Neutrophil (primary cell): Measurements from ENCODE around the gene FLYWCH2.

Source experiments
- H3K27ac ChIP-seq: fragments of 200-600 bp; sonication (generic); 2 replicates; pipeline ENCODE4 v1.5.1; 2016; ENCODE audit warnings: mild to moderate bottlenecking, moderate library complexity
- H3K27me3 ChIP-seq: fragments of 200-600 bp; sonication (generic); 2 replicates; pipeline ENCODE4 v1.6.0; 2016; ENCODE audit warnings: mild to moderate bottlenecking
- H3K36me3 ChIP-seq: fragments of 200-600 bp; sonication (generic); 2 replicates; pipeline ENCODE4 v1.5.1; 2017
- H3K4me1 ChIP-seq, 2 experiments: fragments of 200-600 bp in 1 of 2; sonication (generic) in 1 of 2; 1 replicate in 1 of 2; 2 replicates in 1 of 2; pipeline versions ENCODE4 v1.5.1 to v1.6.1; 2013 to 2016; ENCODE audit warnings: low read depth in 1 of 2, low read length in 1 of 2, mild to moderate bottlenecking in 1 of 2, moderate library complexity in 1 of 2; ENCODE audit not compliant: control insufficient read depth in 1 of 2, insufficient read depth in 1 of 2
- H3K4me3 ChIP-seq, 2 experiments: fragments of 200-600 bp in 1 of 2; sonication (generic) in 1 of 2; 1 replicate in 1 of 2; 2 replicates in 1 of 2; pipeline ENCODE4 v1.5.1; 2013 to 2016; ENCODE audit warnings: low read depth in 1 of 2, low read length in 1 of 2, mild to moderate bottlenecking in 1 of 2, moderate library complexity in 1 of 2
- H3K9me3 ChIP-seq: fragments of 200-600 bp; sonication (generic); 2 replicates; pipeline ENCODE4 v1.5.1; 2016
- CTCF ChIP-seq: fragments of 200-600 bp; sonication (generic); IDR thresholded peaks from 2 replicates; pipeline ENCODE4 v1.5.1; 2016; ENCODE audit warnings: antibody characterized with exemption

Gene FLYWCH2

GRCh38 chr16:2852731-2853507 lies 30.1 kb upstream of the FLYWCH2 start:
- Histone ChIP-seq H3K27ac (no peak overlapping the region), H3K4me1 (peaks cover 0 to 3% of the 10 kb centered on the region in 2 experiments), H3K9me3 (peaks cover 5% of the 10 kb centered on the region), H3K27me3 (peaks cover 71% of the 10 kb centered on the region), H3K36me3 (no peaks in the 10 kb centered on the region), H3K4me3 (no peak overlapping the region)
- no peak for TF ChIP-seq CTCF

GRCh38 chr16:2853531-2854073 lies 29.4 kb upstream of the FLYWCH2 start:
- TF ChIP-seq CTCF, result no peak
- peaks cover 78% of the 10 kb centered on the region for H3K27me3 ChIP-seq
- H3K9me3 ChIP-seq, result peaks cover 5% of the 10 kb centered on the region
- H3K27ac ChIP-seq, result no peak overlapping the region
- H3K36me3 ChIP-seq, result no peaks in the 10 kb centered on the region
- H3K4me3 ChIP-seq, result no peak overlapping the region
- peaks cover 0 to 9% of the 10 kb centered on the region in 2 experiments for H3K4me1 ChIP-seq

- H3K27me3 ChIP-seq, result peaks cover 78% of the 10 kb centered on the region
- H3K4me1 ChIP-seq, result peaks cover 0 to 9% of the 10 kb centered on the region in 2 experiments
- peaks cover 5% of the 10 kb centered on the region for H3K9me3 ChIP-seq
- no peak overlapping the region for H3K4me3 ChIP-seq
- no peaks in the 10 kb centered on the region for H3K36me3 ChIP-seq
- no peak overlapping the region for H3K27ac ChIP-seq
- peak; percentile 62 for TF ChIP-seq CTCF
Measured at GRCh38 chr16:2854700-2855309, 28.2 kb upstream of the FLYWCH2 start.

GRCh38 chr16:2855536-2855935 lies 27.5 kb upstream of the FLYWCH2 start:
- TF ChIP-seq CTCF, result no peak
- H3K9me3 ChIP-seq, result peaks cover 5% of the 10 kb centered on the region
- H3K4me1 ChIP-seq, result peaks cover 0 to 9% of the 10 kb centered on the region in 2 experiments
- H3K27me3 ChIP-seq, result peaks cover 78% of the 10 kb centered on the region
- H3K36me3 ChIP-seq, result no peaks in the 10 kb centered on the region
- no peak overlapping the region for H3K27ac ChIP-seq
- no peak overlapping the region for H3K4me3 ChIP-seq

GRCh38 chr16:2856061-2856670 lies 26.8 kb upstream of the FLYWCH2 start:
- no peak overlapping the region for H3K4me3 ChIP-seq

More at GRCh38 chr16:2856061-2856670, 26.8 kb upstream of the FLYWCH2 start:
- H3K9me3 ChIP-seq, result peaks cover 5% of the 10 kb centered on the region
- no peak for TF ChIP-seq CTCF
- peaks cover 0 to 9% of the 10 kb centered on the region in 2 experiments for H3K4me1 ChIP-seq
- H3K27me3 ChIP-seq, result peaks cover 83% of the 10 kb centered on the region
- no peak overlapping the region for H3K27ac ChIP-seq
- no peaks in the 10 kb centered on the region for H3K36me3 ChIP-seq
